Subcutaneous abdominal adipose tissue (tissue), 5 donors: ENCODE data around the gene DDI1.

ENCODE experiments used
- H3K27ac ChIP-seq: one replicate; pipeline ENCODE4 v1.7.0; 2013; ENCODE audit warnings: low read depth, mild to moderate bottlenecking, inconsistent platforms, low read length, moderate library complexity
- H3K27me3 ChIP-seq, 5 donors: one replicate each; pipeline ENCODE4 v1.7.0; 2013; ENCODE audit warnings: low read length in 5 of 5, inconsistent platforms in 1 of 5; ENCODE audit not compliant: control insufficient read depth in 5 of 5, insufficient read depth in 4 of 5
- H3K36me3 ChIP-seq, 5 donors: one replicate each; pipeline ENCODE4 v1.7.0; 2013; ENCODE audit warnings: low read length in 5 of 5; ENCODE audit not compliant: control insufficient read depth in 5 of 5, insufficient read depth in 5 of 5
- H3K4me1 ChIP-seq, 5 donors: one replicate each; pipeline ENCODE4 v1.7.0; 2013; ENCODE audit warnings: low read length in 5 of 5, mild to moderate bottlenecking in 3 of 5, moderate library complexity in 1 of 5; ENCODE audit not compliant: control insufficient read depth in 5 of 5, insufficient read depth in 5 of 5
- H3K4me3 ChIP-seq, 5 donors: one replicate each; pipeline ENCODE4 v1.7.0; 2013; ENCODE audit warnings: low read length in 5 of 5, low read depth in 1 of 5
- H3K9ac ChIP-seq, 5 donors: one replicate each; pipeline ENCODE4 v1.7.0; 2013; ENCODE audit warnings: low read length in 5 of 5, mild to moderate bottlenecking in 4 of 5, moderate library complexity in 3 of 5
- H3K9me3 ChIP-seq, 5 donors: one replicate each; pipeline ENCODE4 v1.7.0; 2013; ENCODE audit warnings: low read length in 5 of 5; ENCODE audit not compliant: control insufficient read depth in 5 of 5
- donor health status: healthy.
- donor health status: healthy.
- donor health status: healthy.
- donor health status: healthy.
- donor health status: healthy.

DDI1 gene

DNA sequence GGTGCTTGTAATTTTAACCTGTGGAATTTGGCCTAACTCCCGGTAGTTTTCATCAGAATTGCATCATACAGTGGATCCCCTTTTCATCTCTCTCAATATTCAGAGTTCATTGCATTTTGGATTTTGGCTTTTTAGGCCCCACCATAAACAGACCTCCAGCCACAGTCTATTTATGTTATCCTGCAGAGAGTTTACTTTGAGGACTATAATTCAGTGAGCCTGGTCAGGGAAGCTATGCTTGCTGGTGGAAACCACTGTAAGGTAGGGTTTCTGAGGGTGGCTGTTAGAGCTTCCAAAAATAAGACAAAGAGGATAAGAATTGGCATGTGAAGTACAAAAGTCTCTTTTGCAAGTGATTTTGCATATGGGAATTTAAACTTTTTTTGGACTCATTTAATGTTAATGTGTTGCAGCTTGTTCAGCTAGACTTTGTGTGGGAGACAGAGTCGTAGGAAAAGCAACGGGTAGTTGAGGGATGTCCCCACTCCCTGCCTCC is 34.8 kb upstream of the DDI1 start:
- Histone ChIP-seq H3K27ac (no peak overlapping the region), H3K27me3 (no peaks in the 10 kb centered on the region), H3K36me3 (no peaks in the 10 kb centered on the region), H3K9ac (no peak overlapping the region), H3K4me1 (peaks cover 0 to 6% (median 0%) of the 10 kb centered on the region in 5 donors), H3K4me3 (no peak overlapping the region), H3K9me3 (no peaks in the 10 kb centered on the region)

DNA sequence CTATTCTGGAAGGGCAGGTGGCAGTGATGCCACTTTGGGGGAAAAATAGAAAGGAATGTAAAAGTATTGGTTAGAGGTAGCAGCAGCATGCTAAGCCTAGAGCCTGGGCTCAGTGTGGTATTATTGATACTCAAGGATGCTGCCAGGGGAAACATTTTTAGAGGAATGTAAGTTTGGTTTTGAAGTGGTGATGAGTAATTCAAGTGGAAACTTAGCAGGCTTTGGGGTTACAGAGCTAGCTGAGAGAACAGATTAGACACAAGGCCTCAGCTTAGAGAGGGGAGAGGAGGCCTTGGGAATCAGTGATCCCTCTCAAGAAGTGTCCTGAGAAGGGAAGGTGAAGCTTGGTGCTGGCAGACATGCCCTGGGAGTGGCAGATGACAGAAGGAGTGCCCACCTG is 32.9 kb upstream of the DDI1 start:
- Histone ChIP-seq H3K36me3 (no peaks in the 10 kb centered on the region), H3K27me3 (no peaks in the 10 kb centered on the region), H3K4me3 (no peak overlapping the region), H3K4me1 (peaks cover 0 to 6% (median 0%) of the 10 kb centered on the region in 5 donors), H3K9ac (no peak overlapping the region), H3K27ac (no peak overlapping the region), H3K9me3 (no peaks in the 10 kb centered on the region)

DNA sequence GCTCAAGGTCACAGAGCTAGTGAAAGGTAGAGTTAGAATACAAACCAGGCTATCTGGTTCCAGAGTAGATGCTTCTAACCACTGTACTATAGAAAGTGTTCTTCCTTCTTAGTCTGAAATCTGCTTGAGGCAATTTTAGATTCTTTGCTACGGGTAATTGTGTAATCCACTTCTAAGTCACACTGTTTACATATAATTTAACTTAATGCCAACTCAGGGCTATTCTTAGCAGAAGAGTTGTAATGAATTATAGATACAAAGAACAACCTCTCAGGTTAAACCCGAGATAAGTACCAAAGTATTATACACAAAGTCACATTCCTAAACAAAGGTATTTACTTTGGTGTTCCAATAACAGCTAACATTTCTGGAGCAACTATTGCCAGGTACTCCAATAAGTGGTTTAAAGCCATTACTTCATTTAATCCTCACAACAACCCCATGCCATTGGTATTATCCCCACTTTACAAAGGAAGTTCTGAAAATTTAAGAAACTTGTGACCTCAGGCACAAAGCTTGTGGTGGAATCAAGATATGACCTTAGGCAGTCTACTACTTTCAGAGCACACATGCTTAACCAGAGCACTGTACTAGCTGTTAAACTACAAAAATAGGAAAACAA is 31.1 kb upstream of the DDI1 start:
- Histone ChIP-seq H3K36me3 (no peaks in the 10 kb centered on the region), H3K9me3 (no peaks in the 10 kb centered on the region), H3K27ac (no peak overlapping the region)

DNA sequence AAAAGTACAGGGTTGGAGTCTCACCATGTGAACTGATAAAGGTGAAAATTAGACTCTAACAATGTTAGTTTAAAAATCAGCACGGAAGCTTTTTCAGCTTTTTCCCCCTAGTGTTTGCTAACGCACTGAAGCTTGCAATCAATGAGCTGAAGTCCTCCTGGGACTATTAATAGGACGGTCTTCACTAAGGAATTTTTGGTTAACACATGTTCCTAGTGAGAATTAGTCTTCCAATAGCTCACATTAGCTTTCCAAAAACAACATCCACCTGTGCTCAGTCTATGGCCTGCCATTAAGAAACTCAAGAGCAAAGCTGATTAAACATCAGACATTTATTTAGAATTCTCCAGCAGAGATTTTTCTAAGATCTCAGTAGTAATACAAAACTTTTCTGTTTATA is 26.7 kb upstream of the DDI1 start:
- Histone ChIP-seq H3K27ac (no peak overlapping the region), H3K27me3 (no peaks in the 10 kb centered on the region), H3K4me3 (no peak overlapping the region), H3K9ac (no peak overlapping the region), H3K9me3 (no peaks in the 10 kb centered on the region), H3K36me3 (no peaks in the 10 kb centered on the region), H3K4me1 (peaks cover 0 to 17% (median 0%) of the 10 kb centered on the region in 5 donors)

More for the DNA sequence above, 31.1 kb upstream of the DDI1 start:
- no peaks in the 10 kb centered on the region for H3K27me3 ChIP-seq
- H3K4me3 ChIP-seq = no peak overlapping the region
- no peak overlapping the region for H3K9ac ChIP-seq
- H3K4me1 ChIP-seq = peaks cover 0 to 12% (median 0%) of the 10 kb centered on the region in 5 donors

DNA sequence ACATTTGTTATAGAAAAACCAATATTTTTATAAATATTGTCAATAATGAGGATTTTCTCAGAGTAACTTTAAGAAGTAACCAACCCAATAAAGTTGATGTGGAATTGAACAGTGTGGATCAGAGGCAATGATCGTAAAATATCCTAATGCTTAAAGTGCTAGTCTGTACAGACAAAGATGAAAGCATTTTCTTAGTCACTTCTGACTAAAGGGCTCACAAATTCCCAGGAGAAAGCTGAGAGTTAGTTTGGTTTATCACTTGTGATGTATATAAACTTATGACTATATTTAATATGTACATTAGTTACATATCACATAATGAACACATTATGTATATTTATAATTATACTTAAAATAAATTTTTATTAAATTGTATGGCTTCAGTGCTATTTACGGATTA is 25.4 kb upstream of the DDI1 start:
- H3K4me1 ChIP-seq = peaks cover 0 to 24% (median under 1%) of the 10 kb centered on the region in 5 donors
- no peak overlapping the region for H3K4me3 ChIP-seq
- no peak overlapping the region for H3K9ac ChIP-seq
- no peak overlapping the region for H3K27ac ChIP-seq
- no peaks in the 10 kb centered on the region for H3K36me3 ChIP-seq
- H3K9me3 ChIP-seq = no peaks in the 10 kb centered on the region
- no peaks in the 10 kb centered on the region for H3K27me3 ChIP-seq

DNA sequence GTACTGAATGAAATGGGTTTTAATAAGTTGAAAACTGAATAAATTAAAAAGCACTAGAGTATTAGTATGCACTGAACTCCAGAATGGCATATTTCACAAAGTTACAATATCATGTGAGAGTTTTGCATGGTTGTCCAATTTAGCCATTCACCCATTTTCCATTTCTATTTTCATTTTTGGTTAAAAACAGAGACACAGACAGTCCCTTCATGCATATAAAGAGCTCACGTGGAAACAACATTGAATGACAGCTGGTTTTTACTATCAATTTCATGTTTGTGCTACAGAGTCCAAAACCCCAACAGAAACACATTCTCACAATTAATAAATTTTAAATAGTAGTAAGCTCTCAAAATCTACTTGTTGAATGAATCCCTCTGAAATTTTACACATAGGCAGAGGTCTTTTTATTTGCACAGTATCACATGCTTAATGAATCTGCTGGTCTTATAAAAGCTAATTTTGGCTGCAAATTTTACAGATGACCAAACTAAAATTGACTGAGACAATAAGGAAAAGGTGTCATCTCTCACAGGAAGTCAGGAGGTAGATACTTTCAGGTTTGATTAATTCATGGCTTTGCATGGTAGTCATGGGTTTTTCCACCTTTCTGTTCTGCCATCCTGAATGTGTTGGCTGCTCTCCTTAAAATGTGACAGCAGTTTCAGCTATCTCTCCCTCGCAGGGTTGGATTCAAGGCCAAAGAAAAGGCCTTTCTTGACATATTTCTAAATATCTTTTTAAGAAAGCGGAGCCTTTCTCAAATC is 20.6 kb upstream of the DDI1 start:
- no peak overlapping the region for H3K4me3 ChIP-seq
- H3K9ac ChIP-seq = no peak overlapping the region
- H3K9me3 ChIP-seq = no peaks in the 10 kb centered on the region
- peaks cover 0 to 23% (median 5%) of the 10 kb centered on the region in 5 donors for H3K4me1 ChIP-seq
- no peaks in the 10 kb centered on the region for H3K36me3 ChIP-seq
- H3K27me3 ChIP-seq = no peaks in the 10 kb centered on the region
- peak overlapping the region; percentile 58 for H3K27ac ChIP-seq

DNA sequence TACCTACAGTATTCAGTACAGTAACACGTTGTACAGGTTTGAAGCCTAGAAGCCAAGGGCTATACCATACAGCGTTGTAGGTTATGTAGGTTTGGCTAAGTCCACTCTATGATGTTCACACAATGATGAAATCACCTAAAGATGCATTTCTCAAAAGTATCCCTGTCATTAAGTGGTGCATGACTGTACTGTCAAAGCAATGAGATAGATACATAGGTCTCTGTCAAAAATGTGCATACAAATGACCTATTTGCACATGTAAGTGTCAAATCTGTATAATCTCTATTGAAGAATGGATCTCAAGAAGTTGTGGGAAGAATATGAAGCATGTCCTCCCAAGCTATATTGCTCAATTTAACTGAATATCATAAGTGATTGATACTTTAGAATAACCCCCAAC is 11.9 kb upstream of the DDI1 start:
- Histone ChIP-seq H3K9me3 (no peaks in the 10 kb centered on the region), H3K27me3 (no peaks in the 10 kb centered on the region), H3K4me3 (no peak overlapping the region), H3K36me3 (no peaks in the 10 kb centered on the region), H3K27ac (no peak overlapping the region), H3K4me1 (no peaks in the 10 kb centered on the region), H3K9ac (no peak overlapping the region)

DNA sequence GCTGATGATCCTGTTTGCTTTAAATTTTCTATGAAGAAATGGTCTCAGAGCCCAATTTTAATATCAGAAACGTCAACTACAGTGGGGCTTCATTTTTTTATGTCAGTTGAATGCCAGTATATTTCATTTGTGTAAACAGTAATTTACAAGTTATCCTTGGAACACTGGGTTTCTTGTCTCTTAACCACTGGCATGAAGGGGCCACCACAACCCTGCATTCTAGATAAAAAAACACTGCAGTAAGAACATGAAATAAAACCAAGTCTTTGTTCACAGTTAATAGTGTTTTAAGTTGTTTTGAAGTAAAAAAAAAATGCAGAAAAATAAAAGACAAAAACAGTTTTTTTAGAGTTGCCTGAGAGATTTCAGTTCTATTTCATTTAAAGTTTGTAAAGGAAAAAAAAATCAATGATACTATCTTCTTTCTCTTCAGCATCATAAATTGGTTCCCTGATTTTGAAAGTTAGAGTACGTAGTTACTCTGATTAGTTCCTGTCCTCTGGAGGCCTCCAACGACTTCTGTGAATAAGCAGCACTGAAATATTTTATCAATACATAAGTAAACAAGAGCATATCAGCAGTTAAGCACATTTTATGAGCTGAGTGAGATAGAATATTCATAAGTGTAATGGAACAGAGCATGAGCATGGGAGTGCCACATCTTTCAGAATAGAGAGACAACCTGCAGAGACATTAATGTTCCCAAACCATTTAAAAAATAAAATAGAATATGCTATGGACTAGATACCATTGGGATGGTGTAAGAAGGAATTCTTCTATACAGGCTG is 7.8 kb upstream of the DDI1 start:
- no peak overlapping the region for H3K27ac ChIP-seq
- H3K27me3 ChIP-seq = no peaks in the 10 kb centered on the region
- no peaks in the 10 kb centered on the region for H3K36me3 ChIP-seq
- H3K4me3 ChIP-seq = no peak overlapping the region
- H3K4me1 ChIP-seq = peaks cover 0 to 4% (median 0%) of the 10 kb centered on the region in 5 donors
- no peak overlapping the region for H3K9ac ChIP-seq
- H3K9me3 ChIP-seq = no peaks in the 10 kb centered on the region

DNA sequence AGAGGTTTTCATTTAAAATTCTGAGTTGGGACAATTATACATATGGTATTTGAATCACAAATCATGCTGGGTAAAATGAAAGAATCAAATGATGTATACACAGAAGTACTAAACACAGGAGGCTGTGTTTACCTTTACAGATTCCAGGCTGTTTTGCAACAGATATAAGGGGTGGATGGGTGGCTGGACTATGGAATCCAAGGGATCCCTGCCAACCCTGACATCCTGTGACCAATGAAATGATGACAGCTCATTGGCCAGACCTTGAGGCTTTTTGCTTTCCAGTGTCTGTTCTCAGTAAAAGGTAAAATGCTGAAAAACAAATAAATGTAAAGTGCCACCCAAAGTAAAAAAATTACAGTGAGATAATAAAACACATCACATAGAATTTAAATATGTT is 3.3 kb upstream of the DDI1 start:
- Histone ChIP-seq H3K4me3 (no peak overlapping the region), H3K27me3 (no peaks in the 10 kb centered on the region), H3K36me3 (no peaks in the 10 kb centered on the region), H3K9ac (no peak overlapping the region), H3K27ac (no peak overlapping the region), H3K9me3 (peaks cover 0 to 4% (median 0%) of the 10 kb centered on the region in 5 donors), H3K4me1 (peaks cover 0 to 4% (median 0%) of the 10 kb centered on the region in 5 donors)

DNA sequence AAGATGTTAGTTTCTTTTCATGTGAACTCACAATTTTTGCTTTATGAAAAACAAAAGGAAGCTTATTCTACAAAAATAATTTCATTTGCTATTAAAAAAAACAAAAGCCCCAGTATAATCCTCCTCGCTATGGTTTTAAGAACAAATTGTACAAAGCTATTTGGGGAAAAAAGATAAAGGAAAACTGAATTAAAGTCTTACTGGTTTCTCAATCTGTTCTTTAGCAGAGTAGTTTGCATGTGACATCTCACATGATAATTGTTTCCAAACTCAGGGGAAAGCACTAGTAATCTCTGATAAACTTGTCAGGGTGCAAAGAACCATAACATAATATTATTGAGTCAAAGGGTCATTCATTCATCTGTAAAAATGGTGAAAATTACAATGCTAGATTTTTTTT is 2.9 kb upstream of the DDI1 start:
- peaks cover 0 to 4% (median 0%) of the 10 kb centered on the region in 5 donors for H3K4me1 ChIP-seq
- no peaks in the 10 kb centered on the region for H3K27me3 ChIP-seq
- no peak overlapping the region for H3K9ac ChIP-seq
- H3K27ac ChIP-seq = no peak overlapping the region
- no peaks in the 10 kb centered on the region for H3K36me3 ChIP-seq
- peaks cover 0 to 4% (median 0%) of the 10 kb centered on the region in 5 donors for H3K9me3 ChIP-seq
- no peak overlapping the region for H3K4me3 ChIP-seq
